Type B pancreatic cell (in vitro differentiated cells): Measurements from ENCODE around the gene RNF11. TPM values are rescaled to one million over a fixed set of nuclear protein-coding genes. Genes with fewer than 3 reads are reported as not detected.

ENCODE experiments used
- DNase-seq: peaks from one replicate; pipeline ENCODE4 v3.0.0; 2021; ENCODE audit warnings: mixed read lengths; ENCODE audit not compliant: unreplicated experiment; ENCODE audit errors: extremely low spot score
- H3K27ac Mint-ChIP-seq: 2 replicates; pipeline ENCODE4 v1.8.0; 2021; ENCODE audit warnings: mild to moderate bottlenecking, mixed read lengths
- H3K27me3 Mint-ChIP-seq: 2 replicates; pipeline ENCODE4 v1.8.0; 2021; ENCODE audit warnings: mixed read lengths
- H3K36me3 Mint-ChIP-seq: 2 replicates; pipeline ENCODE4 v1.8.0; 2021; ENCODE audit warnings: mixed read lengths
- H3K4me1 Mint-ChIP-seq: one replicate; pipeline ENCODE4 v1.8.0; 2021; ENCODE audit warnings: mixed read lengths; ENCODE audit not compliant: unreplicated experiment
- H3K4me3 Mint-ChIP-seq: 2 replicates; pipeline ENCODE4 v1.8.0; 2021; ENCODE audit warnings: mild to moderate bottlenecking, mixed read lengths
- H3K9me3 Mint-ChIP-seq: 2 replicates; pipeline ENCODE4 v1.8.0; 2021; ENCODE audit warnings: mixed read lengths
- total RNA-seq: library from RNA; stranded (reverse); gene quantifications from 2 replicates; pipeline ENCODE4 v1.2.1, GENCODE V29; 2021; ENCODE audit warnings: low replicate concordance
- TF ChIP-seq, protein P1 (sequence below): fragments of 200-600 bp; sonication (generic); conservative IDR thresholded peaks from 2 replicates; pipeline ENCODE4 v1.5.0; 2021; ENCODE audit warnings: antibody characterized with exemption, mild to moderate bottlenecking

Gene RNF11
- total RNA-seq, 1 donor from 2014 or later, result 61.8 TPM

DNA sequence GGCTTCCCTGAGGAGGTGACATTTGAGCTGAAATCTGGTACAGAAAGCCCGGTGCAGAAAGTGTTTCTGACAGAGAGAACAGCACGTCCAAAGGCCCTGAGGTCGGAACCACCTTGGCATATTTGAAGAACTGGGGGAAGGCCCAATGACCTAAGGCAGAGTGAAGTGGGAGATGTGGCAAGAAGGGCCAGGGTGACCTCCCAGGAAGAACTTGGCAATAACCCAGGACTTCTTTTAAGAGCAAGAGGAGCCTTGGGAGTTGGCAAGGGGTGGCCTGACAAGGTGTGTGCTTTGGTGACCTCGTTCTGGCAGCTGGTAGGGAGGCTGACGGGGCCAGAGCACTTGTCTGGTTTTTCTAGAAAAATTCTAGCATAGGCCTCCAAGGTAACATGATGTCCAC is 70.9 kb downstream of the RNF11 start:
- Mint-ChIP-seq H3K36me3 (no peaks in the 10 kb centered on the region), H3K27ac (no peak overlapping the region), H3K27me3 (no peaks in the 10 kb centered on the region), H3K9me3 (no peaks in the 10 kb centered on the region), H3K4me1 (peaks cover 6% of the 10 kb centered on the region), H3K4me3 (no peak overlapping the region)
- TF ChIP-seq, protein P1, sequence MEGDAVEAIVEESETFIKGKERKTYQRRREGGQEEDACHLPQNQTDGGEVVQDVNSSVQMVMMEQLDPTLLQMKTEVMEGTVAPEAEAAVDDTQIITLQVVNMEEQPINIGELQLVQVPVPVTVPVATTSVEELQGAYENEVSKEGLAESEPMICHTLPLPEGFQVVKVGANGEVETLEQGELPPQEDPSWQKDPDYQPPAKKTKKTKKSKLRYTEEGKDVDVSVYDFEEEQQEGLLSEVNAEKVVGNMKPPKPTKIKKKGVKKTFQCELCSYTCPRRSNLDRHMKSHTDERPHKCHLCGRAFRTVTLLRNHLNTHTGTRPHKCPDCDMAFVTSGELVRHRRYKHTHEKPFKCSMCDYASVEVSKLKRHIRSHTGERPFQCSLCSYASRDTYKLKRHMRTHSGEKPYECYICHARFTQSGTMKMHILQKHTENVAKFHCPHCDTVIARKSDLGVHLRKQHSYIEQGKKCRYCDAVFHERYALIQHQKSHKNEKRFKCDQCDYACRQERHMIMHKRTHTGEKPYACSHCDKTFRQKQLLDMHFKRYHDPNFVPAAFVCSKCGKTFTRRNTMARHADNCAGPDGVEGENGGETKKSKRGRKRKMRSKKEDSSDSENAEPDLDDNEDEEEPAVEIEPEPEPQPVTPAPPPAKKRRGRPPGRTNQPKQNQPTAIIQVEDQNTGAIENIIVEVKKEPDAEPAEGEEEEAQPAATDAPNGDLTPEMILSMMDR, result no peak
- DNase-seq, result no peak

DNA sequence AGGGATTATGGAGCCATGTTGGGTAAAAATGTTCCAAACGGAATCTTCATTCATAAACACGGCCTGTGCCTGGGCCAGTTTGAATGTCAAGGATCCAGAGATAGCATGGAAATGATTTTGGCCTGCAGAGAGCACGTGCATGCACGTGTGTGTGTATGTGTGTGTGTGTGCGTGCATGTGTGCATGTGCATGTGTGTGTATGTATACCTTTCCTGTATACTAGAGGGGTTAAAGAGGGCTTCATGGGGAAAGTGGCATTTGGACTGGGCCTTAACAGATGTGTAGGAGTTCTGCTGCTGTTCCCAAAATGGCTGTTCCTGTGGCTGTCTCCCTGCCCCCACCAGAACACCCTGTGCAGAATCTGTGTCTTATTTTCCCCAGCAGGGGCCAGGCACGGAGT is 72.6 kb downstream of the RNF11 start:
- H3K27me3 Mint-ChIP-seq, result no peaks in the 10 kb centered on the region
- no peak overlapping the region for H3K27ac Mint-ChIP-seq
- H3K4me3 Mint-ChIP-seq, result no peak overlapping the region
- no peaks in the 10 kb centered on the region for H3K9me3 Mint-ChIP-seq
- DNase-seq, result no peak
- H3K36me3 Mint-ChIP-seq, result no peaks in the 10 kb centered on the region
- TF ChIP-seq, protein P1, result no peak
- peaks cover 9% of the 10 kb centered on the region for H3K4me1 Mint-ChIP-seq

DNA sequence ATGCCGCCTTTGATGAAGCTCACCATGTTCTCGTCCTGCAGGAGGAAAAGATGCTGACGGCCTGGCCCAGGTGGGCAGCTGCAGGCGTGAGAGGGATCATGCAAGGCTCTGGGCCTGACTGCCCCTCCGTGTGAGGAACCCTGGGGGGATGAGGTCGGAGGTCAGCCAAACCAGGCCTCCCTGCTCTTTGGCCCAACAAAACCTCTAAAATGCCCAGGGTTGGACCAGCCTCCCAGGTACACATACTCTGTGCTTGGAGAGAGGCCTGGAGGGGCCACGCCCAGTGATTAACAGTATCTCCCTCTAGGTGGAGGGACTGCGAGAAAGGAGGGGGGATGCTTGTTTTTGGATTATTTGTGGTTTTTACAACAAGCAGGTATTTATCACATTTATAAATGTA is 73.2 kb downstream of the RNF11 start:
- Mint-ChIP-seq H3K36me3 (no peaks in the 10 kb centered on the region), H3K27ac (no peak overlapping the region), H3K9me3 (no peaks in the 10 kb centered on the region), H3K27me3 (no peaks in the 10 kb centered on the region), H3K4me3 (no peak overlapping the region), H3K4me1 (peaks cover 12% of the 10 kb centered on the region)
- no peak for DNase-seq
- TF ChIP-seq, protein P1, result no peak

DNA sequence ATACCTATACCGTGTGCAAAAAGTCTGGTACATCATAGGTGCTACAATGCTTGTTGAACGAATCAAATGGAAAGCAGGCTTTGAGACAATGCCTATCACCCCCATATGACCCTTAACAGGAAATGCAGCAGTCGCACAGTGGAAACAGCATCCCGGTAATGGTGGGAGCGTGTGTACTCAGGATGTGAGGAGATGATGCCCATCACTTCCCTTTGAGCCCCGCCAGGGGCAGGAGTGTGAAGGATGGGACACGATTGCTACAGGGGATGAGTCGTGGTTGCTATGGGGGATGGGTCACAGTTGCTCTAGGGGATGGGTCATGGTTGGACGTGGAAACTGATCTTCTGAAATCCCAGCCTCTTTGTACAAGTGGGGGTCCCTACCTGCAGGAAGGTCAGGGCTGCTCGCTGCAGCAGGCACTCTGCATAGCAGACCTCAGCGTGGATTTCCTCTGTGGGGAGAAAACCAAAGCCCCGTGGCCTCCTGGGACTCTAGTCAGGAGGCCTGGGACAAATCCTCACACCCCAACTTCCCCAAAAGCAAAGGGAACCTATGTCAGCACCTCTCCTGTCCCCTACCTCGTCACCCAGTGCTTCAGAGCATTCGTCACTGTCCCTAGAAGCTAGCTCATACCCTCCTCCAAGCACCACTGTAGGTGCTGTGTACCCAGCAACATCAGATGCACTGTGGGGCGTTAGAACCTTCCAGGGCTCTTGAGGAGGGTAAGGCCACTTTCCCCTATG is 75.0 kb downstream of the RNF11 start:
- Mint-ChIP-seq H3K36me3 (no peaks in the 10 kb centered on the region), H3K4me3 (no peak overlapping the region), H3K4me1 (peaks cover 23% of the 10 kb centered on the region), H3K27me3 (no peaks in the 10 kb centered on the region), H3K9me3 (no peaks in the 10 kb centered on the region), H3K27ac (no peak overlapping the region)
- DNase-seq, result no peak
- TF ChIP-seq, protein P1, result no peak

DNA sequence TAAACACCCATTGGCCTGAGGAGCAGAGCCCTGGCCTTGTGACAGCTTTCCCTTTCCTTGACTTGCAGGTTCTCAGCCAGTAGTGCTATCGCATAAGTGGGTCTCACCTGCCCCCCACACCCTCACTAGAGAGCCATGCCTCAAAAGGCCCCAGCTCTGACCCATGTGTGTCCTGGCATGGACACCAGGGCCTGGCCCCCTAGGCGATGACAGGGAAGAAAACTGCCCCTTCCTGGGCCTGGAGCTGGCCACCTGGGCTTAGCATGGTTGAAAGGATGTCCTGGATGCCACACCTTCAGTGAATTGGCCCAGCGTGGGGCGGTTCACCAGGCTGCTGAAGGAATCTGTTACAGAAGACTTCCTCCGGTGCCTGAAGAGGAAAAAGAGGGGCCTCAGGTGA is 75.8 kb downstream of the RNF11 start:
- DNase-seq, result no peak
- TF ChIP-seq, protein P1, result no peak
- Mint-ChIP-seq H3K27ac (no peak overlapping the region), H3K4me1 (peaks cover 31% of the 10 kb centered on the region), H3K36me3 (no peaks in the 10 kb centered on the region), H3K27me3 (no peaks in the 10 kb centered on the region), H3K4me3 (no peak overlapping the region), H3K9me3 (no peaks in the 10 kb centered on the region)

DNA sequence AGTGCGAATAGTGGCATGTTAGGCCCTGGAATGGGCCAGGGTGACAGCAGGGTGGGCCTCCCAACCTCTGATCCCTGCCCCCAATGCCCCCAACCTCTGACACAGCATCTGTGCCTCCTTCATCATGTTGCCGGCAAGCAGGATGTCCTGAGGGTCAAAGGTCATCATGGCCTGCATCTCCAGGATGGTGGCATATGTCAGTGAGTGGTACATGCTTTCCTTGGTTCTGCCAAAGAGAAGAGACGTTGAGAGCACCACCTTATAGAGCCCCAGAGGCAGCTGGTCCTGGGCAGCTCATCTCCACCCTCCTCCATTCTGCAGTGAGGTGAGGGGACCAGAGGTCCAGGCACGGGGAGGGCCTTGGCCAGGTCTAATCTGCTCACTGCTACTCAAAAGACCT is 76.6 kb downstream of the RNF11 start:
- no peak overlapping the region for H3K27ac Mint-ChIP-seq
- H3K4me3 Mint-ChIP-seq, result no peak overlapping the region
- H3K27me3 Mint-ChIP-seq, result no peaks in the 10 kb centered on the region
- TF ChIP-seq, protein P1, result no peak
- H3K36me3 Mint-ChIP-seq, result no peaks in the 10 kb centered on the region
- H3K9me3 Mint-ChIP-seq, result no peaks in the 10 kb centered on the region
- no peak for DNase-seq
- peaks cover 33% of the 10 kb centered on the region for H3K4me1 Mint-ChIP-seq
